Esophagus (tissue), 2 donors: ENCODE measurements around the gene ARMC8. TPM values are rescaled to one million over a fixed set of nuclear protein-coding genes. Genes with fewer than 3 reads are reported as not detected.

Experiments
- H3K27ac ChIP-seq, 2 donors: one replicate each; pipeline ENCODE4 v1.5.1; 2013; ENCODE audit warnings: low read depth in 2 of 2, mild to moderate bottlenecking in 2 of 2, inconsistent platforms in 1 of 2, low read length in 1 of 2, moderate library complexity in 1 of 2
- H3K27me3 ChIP-seq, 2 donors: one replicate each; pipeline ENCODE4 v1.6.1; 2013; ENCODE audit warnings: low read length in 2 of 2, control low read depth in 1 of 2, mild to moderate bottlenecking in 1 of 2; ENCODE audit not compliant: insufficient read depth in 2 of 2, control insufficient read depth in 1 of 2
- H3K36me3 ChIP-seq, 2 donors: one replicate each; pipeline ENCODE4 v1.6.1; 2013; ENCODE audit warnings: low read length in 1 of 2; ENCODE audit not compliant: control insufficient read depth in 2 of 2, insufficient read depth in 2 of 2
- H3K4me1 ChIP-seq, 2 donors: one replicate each; pipeline ENCODE4 v1.6.1; 2013; ENCODE audit warnings: low read length in 1 of 2; ENCODE audit not compliant: control insufficient read depth in 2 of 2, insufficient read depth in 2 of 2
- H3K4me3 ChIP-seq, 2 donors: one replicate each; pipeline ENCODE4 v1.5.1; 2013; ENCODE audit warnings: low read length in 2 of 2, mild to moderate bottlenecking in 2 of 2, low read depth in 1 of 2, moderate library complexity in 1 of 2
- H3K9me3 ChIP-seq, 2 donors: one replicate each; pipeline ENCODE4 v1.6.1; 2013; ENCODE audit warnings: mild to moderate bottlenecking in 2 of 2, low read depth in 1 of 2, low read length in 1 of 2, moderate library complexity in 1 of 2; ENCODE audit not compliant: control insufficient read depth in 2 of 2, insufficient read depth in 1 of 2
- WGBS, 2 donors: extraction: QIAGEN DNeasy Blood & Tissue Kit; methylation state at CpG; one replicate each; pipeline ENCODE4 v1.1.7; 2013; 5-methylcytosine and 5-hydroxymethylcytosine counted together
- polyA plus RNA-seq, 2 donors: library from polyadenylated mRNA; stranded (reverse); fragments of 200-250 nt; gene quantifications; one replicate each; pipeline ENCODE4 v1.2.3, GENCODE V29; 2013
- donor health status: healthy with polysubstance abuse.
- donor health status: Bipolar disorder and iron deficiency.

Gene ARMC8
- polyA plus RNA-seq, 2 donors = 10.5 to 14.5 TPM

DNA sequence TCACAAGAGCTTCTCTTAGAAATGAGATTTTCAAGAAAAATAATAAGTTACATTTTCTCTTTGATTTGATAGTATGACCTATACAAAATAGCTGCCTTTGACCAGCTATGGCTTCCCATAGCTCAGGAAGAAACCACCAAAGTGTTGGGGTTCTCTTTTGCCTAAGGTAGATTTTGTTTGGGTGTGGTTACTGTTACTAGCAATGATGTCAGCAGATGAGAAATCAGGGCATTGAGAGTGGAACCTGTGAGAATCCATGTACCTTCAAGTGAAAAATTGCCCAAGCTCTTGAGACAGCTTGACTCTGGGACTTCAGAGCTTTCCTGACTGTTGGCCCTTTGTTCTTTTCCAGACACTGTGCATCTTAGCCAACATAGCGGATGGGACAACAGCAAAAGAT is 97.0 kb downstream of the ARMC8 start:
- 88 to 100% methylated on average over 1 of the region's 1 CpG for WGBS, 2 donors
- no peak overlapping the region for H3K4me3 ChIP-seq
- peaks cover 3 to 10% of the 10 kb centered on the region in 2 donors for H3K36me3 ChIP-seq
- H3K27ac ChIP-seq = no peak overlapping the region
- no peaks in the 10 kb centered on the region for H3K9me3 ChIP-seq
- no peaks in the 10 kb centered on the region for H3K4me1 ChIP-seq
- H3K27me3 ChIP-seq = no peaks in the 10 kb centered on the region

DNA sequence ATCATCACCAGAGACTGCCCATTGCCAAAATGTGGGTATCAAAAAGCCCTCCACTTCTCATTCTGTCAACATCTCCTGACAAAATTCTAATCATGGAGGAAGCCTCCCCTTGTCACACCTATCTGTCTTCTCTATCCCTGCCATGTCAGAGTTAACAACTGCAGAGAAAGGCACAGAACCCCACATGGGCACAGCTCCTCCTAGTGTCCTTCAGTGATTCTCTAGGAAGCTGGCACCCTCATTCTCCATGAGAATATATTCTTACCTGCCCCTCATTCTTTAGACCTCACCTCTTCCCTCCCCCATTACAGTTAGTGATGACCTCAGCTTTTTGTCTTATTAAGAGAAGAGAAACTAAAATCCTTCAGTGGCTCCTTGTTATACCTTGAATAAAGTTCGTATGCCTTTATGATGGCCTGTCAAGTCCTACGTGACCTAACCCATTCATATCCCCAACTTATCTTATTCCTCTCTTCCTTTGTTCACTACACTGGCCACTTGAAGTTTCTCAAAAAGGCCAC is 97.9 kb downstream of the ARMC8 start:
- Histone ChIP-seq H3K36me3 (peaks cover 5 to 16% of the 10 kb centered on the region in 2 donors), H3K4me1 (no peaks in the 10 kb centered on the region)

DNA sequence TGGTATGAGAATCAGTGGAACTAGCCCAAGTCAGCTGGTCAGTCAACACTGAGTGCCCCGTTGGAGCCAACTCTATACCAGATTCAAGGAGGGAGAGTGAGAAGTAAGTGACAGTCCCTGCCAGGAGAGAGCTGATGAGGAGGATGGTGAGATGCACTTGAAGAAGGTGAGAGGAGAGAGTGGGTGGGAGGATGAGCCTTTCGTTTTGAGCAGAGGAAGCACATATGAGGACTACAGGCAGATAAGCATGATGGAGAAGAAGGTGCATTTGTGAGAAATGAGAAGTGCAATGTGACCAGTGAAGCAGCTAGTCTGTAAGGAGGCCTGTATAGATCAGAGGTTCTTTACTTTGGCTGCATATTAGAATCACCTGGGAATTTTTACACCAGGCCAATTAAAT is 102.2 kb downstream of the ARMC8 start:
- 88 to 94% methylated on average over 2 of the region's 2 CpGs for WGBS, 2 donors
- no peak overlapping the region for H3K4me3 ChIP-seq
- H3K9me3 ChIP-seq = no peaks in the 10 kb centered on the region
- peaks cover 9 to 27% of the 10 kb centered on the region in 2 donors for H3K36me3 ChIP-seq
- H3K4me1 ChIP-seq = no peaks in the 10 kb centered on the region
- H3K27me3 ChIP-seq = no peaks in the 10 kb centered on the region
- H3K27ac ChIP-seq = no peak overlapping the region

More for the DNA sequence above, 97.9 kb downstream of the ARMC8 start:
- Histone ChIP-seq H3K27ac (no peak overlapping the region), H3K9me3 (no peaks in the 10 kb centered on the region), H3K27me3 (no peaks in the 10 kb centered on the region), H3K4me3 (no peak overlapping the region)
- WGBS, 2 donors = 91 to 97% methylated on average over 2 of the region's 2 CpGs

DNA sequence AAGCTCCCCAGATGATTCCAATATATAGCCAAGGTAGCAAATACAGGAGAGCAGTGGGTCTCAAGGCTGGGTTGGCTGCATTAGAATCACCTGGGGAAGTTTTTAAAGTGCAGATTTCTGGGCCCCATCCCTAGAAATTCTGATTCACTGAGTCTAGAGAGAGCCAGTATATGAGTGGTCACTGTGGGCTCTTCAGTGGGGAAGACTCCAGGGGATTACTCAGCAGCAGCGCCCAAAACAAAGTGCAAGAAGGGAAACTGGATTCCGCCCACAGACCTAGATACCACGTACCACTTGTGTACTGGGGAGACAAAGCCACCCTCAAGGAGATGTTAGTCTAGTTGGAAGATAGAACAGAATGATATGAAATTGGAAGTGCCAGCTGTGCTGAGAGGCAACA is 102.6 kb downstream of the ARMC8 start:
- Histone ChIP-seq H3K4me3 (no peak overlapping the region), H3K27ac (no peak overlapping the region), H3K4me1 (no peaks in the 10 kb centered on the region), H3K36me3 (peaks cover 7 to 25% of the 10 kb centered on the region in 2 donors), H3K27me3 (no peaks in the 10 kb centered on the region), H3K9me3 (no peaks in the 10 kb centered on the region)
- 95 to 97% methylated on average over 3 of the region's 3 CpGs for WGBS, 2 donors

DNA sequence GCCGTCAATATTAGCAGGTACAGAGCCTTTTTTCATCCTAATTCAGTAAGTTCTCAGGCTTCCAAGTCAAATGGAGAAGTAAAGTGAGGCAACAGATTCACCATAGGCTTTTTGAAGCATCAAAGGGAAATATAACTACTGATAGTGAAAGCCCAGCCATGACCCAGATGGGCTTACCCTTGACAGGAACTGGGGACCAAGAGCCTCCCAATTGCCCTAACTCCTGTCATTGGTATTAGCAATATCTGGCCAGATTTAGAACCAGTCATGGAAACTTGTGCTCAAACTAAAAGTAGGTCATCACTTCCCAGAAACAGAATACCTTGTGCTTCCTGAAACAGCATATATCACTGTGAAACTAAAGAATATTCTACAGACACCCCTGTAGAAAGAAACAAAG is 109.5 kb downstream of the ARMC8 start:
- no peak overlapping the region for H3K4me3 ChIP-seq
- H3K27ac ChIP-seq = no peak overlapping the region
- H3K4me1 ChIP-seq = no peaks in the 10 kb centered on the region
- H3K36me3 ChIP-seq = peaks cover 0 to 7% of the 10 kb centered on the region in 2 donors
- 88 to 92% methylated on average over 1 of the region's 1 CpG for WGBS, 2 donors
- no peaks in the 10 kb centered on the region for H3K9me3 ChIP-seq
- H3K27me3 ChIP-seq = no peaks in the 10 kb centered on the region

DNA sequence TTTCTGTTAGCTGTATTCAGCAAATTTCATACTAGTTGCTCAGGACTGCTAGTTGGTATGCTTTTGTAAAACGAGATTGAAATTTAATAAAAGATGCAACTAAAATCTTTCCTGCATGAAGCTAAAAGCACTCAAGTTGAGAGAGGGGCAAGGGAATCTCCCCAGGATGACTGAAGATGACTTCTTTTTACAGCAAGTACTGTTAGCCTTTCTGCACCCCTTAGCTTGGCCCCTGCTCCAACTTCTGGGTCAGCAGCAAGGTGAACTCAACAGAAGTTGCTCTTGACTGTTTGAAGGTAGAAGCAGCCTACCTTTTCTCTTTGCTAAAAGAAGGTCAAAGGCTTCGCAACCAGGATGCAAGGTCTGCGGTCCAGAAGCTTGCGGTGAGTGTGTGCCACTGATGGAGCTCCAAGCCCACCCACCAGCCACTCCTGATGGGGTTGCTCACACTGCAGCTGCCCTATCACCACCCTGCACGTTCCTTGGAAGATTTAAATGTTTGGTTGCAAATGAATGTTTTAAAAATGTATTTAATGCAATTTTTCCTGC is 110.0 kb downstream of the ARMC8 start:
- Histone ChIP-seq H3K9me3 (no peaks in the 10 kb centered on the region), H3K27ac (no peak overlapping the region), H3K4me3 (no peak overlapping the region), H3K27me3 (no peaks in the 10 kb centered on the region), H3K36me3 (peaks cover 0 to 7% of the 10 kb centered on the region in 2 donors), H3K4me1 (no peaks in the 10 kb centered on the region)
- WGBS, 2 donors = 88 to 91% methylated on average over 5 of the region's 5 CpGs

DNA sequence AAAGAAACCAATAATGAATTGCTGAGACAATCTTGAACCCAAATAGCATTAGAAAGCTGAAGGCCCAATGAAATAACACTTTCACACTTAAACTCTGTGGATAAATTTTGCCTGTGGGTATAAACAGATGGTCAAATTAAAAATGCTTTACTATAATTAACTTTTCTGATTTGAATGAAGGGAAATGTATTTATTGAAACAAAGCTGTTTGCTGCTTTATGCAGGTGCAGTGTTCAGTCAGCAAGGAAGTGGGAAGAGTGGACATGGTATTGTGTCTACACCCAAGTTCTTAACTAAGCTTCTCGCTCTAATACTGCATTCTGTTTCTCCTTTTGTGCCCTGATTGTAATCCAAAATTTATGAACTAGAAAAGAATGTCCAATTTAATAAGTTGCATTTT is 110.8 kb downstream of the ARMC8 start:
- no peak overlapping the region for H3K4me3 ChIP-seq
- peaks cover 0 to 6% of the 10 kb centered on the region in 2 donors for H3K36me3 ChIP-seq
- H3K27ac ChIP-seq = no peak overlapping the region
- no peaks in the 10 kb centered on the region for H3K9me3 ChIP-seq
- H3K27me3 ChIP-seq = no peaks in the 10 kb centered on the region
- WGBS, 2 donors = 94 to 95% methylated on average over 1 of the region's 1 CpG
- H3K4me1 ChIP-seq = no peaks in the 10 kb centered on the region

DNA sequence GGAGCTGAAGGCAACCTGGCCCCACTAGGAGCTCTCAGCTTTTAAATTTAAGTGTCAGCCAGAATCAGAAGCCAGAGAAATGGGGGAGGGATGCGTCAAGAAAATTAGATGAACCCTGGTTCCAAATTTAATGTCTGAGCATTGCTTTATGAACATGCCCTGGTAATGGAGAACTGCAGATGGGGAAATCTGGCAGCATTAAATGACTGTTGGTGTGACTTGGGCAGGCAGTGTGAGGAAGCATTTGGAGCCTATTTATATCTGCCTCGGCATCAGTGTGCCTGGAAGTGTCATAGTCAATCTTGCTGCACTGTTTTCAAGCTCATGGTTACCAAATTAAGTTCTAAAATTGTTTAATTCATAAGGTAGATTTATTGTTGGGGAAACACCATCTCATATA is 113.5 kb downstream of the ARMC8 start:
- Histone ChIP-seq H3K4me1 (no peaks in the 10 kb centered on the region), H3K27me3 (no peaks in the 10 kb centered on the region), H3K27ac (no peak overlapping the region), H3K4me3 (no peak overlapping the region), H3K36me3 (peaks cover 0 to 4% of the 10 kb centered on the region in 2 donors), H3K9me3 (no peaks in the 10 kb centered on the region)
- 83 to 87% methylated on average over 2 of the region's 2 CpGs for WGBS, 2 donors

DNA sequence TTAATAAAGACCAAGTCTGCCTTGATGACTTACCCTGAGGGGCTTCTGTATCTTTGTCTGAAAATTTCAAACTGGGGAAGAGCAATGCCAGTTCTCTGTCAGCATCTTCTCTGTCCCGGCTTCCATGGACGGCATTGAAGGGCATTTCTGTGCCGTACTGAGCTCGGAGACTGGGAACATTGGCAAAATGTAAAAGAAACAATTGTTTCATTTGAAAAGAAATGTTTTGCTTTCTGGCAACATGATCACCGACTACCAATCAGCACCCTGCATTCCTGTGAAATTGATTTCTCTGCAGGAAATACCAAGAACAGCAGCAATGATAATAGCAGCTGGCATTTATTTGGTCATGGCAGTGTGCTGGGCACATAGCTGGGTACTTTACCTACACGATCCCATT is 116.4 kb downstream of the ARMC8 start:
- H3K27ac ChIP-seq = no peak overlapping the region
- H3K4me1 ChIP-seq = no peaks in the 10 kb centered on the region
- 88 to 90% methylated on average over 6 of the region's 6 CpGs for WGBS, 2 donors
- peaks cover 0 to 3% of the 10 kb centered on the region in 2 donors for H3K9me3 ChIP-seq
- no peak overlapping the region for H3K4me3 ChIP-seq
- H3K36me3 ChIP-seq = peaks cover 0 to 3% of the 10 kb centered on the region in 2 donors
- no peaks in the 10 kb centered on the region for H3K27me3 ChIP-seq

DNA sequence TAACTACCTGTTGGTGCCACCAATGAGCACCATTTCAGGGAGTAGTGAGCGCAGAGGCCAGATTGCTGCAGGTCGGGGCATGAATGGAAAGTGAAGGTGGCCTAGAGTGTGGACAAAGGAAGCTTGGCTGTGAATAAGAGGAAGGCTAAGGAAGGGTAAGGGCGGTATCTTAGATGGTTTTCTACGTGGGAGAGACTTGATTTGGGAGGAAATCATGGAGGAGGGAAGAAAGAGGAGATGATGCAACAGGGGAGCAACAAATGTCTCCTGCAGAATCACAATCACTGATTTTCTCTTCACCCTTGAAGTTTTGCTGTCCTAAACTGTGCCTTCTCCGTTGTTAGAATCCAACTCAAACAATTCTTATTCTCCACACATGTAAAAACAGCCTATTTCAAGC is 120.8 kb downstream of the ARMC8 start:
- Histone ChIP-seq H3K4me3 (no peak overlapping the region), H3K27me3 (no peaks in the 10 kb centered on the region), H3K4me1 (no peaks in the 10 kb centered on the region), H3K36me3 (no peaks in the 10 kb centered on the region), H3K27ac (no peak overlapping the region), H3K9me3 (peaks cover 0 to 3% of the 10 kb centered on the region in 2 donors)
- 87 to 90% methylated on average over 5 of the region's 5 CpGs for WGBS, 2 donors
